ENCODE measurements around the gene CHSY3.

Gene CHSY3

GRCh38 chr5:129945028-129945427, 40.8 kb downstream of the CHSY3 start:
- no peak for TF ChIP-seq ZFX (IDR thresholded peaks at IDR 0.05; ENCODE audit: borderline replicate concordance)
- TF ChIP-seq CTCF (IDR thresholded peaks at IDR 0.05): no peak
- no peak overlapping the region for H3K27ac ChIP-seq

- TF ChIP-seq CTCF (IDR thresholded peaks at IDR 0.05) (no peak), ZFX (IDR thresholded peaks at IDR 0.05; ENCODE audit: borderline replicate concordance) (no peak)
- no peak overlapping the region for H3K27ac ChIP-seq
Measured at GRCh38 chr5:129945774-129946270, 41.6 kb downstream of the CHSY3 start.

GRCh38 chr5:129951039-129951438, 46.8 kb downstream of the CHSY3 start:
- no peak for TF ChIP-seq CTCF (IDR thresholded peaks at IDR 0.05)
- TF ChIP-seq ZFX (IDR thresholded peaks at IDR 0.05; ENCODE audit: borderline replicate concordance): no peak
- no peak overlapping the region for H3K27ac ChIP-seq

- no peak for TF ChIP-seq CTCF (IDR thresholded peaks at IDR 0.05)
- no peak for TF ChIP-seq ZFX (IDR thresholded peaks at IDR 0.05; ENCODE audit: borderline replicate concordance)
- H3K27ac ChIP-seq: no peak overlapping the region
Measured at GRCh38 chr5:129958581-129958980, 54.3 kb downstream of the CHSY3 start.

- TF ChIP-seq ZFX (IDR thresholded peaks at IDR 0.05; ENCODE audit: borderline replicate concordance) (no peak), CTCF (IDR thresholded peaks at IDR 0.05) (no peak)
- no peak overlapping the region for H3K27ac ChIP-seq
Measured at GRCh38 chr5:129960831-129961230, 56.6 kb downstream of the CHSY3 start.

GRCh38 chr5:129962506-129962905, 58.2 kb downstream of the CHSY3 start:
- TF ChIP-seq ZFX (IDR thresholded peaks at IDR 0.05; ENCODE audit: borderline replicate concordance) (no peak), CTCF (IDR thresholded peaks at IDR 0.05) (no peak)
- no peak overlapping the region for H3K27ac ChIP-seq

- no peak overlapping the region for H3K27ac ChIP-seq
Measured at GRCh38 chr5:129963359-129963758, 59.1 kb downstream of the CHSY3 start.

More at GRCh38 chr5:129963359-129963758, 59.1 kb downstream of the CHSY3 start:
- TF ChIP-seq ZFX (IDR thresholded peaks at IDR 0.05; ENCODE audit: borderline replicate concordance) (no peak), CTCF (IDR thresholded peaks at IDR 0.05) (no peak)

All from 22Rv1 (cell line).